Stomach smooth muscle (tissue), 2 donors: ENCODE data around the gene ARHGDIG.

ENCODE experiments used
- H3K27ac ChIP-seq: one replicate; pipeline ENCODE4 v1.7.0; 2013; ENCODE audit warnings: mild to moderate bottlenecking, low read length, inconsistent platforms
- H3K27me3 ChIP-seq, 2 donors: one replicate each; pipeline ENCODE4 v1.7.0; 2013; ENCODE audit warnings: low read length in 2 of 2; ENCODE audit not compliant: insufficient read depth in 2 of 2, control insufficient read depth in 1 of 2
- H3K36me3 ChIP-seq, 2 donors: one replicate each; pipeline ENCODE4 v1.7.0; 2013; ENCODE audit warnings: low read length in 2 of 2; ENCODE audit not compliant: control insufficient read depth in 2 of 2, insufficient read depth in 2 of 2
- H3K4me1 ChIP-seq: one replicate; pipeline ENCODE4 v1.7.0; 2013; ENCODE audit warnings: low read length; ENCODE audit not compliant: control insufficient read depth, insufficient read depth
- H3K4me3 ChIP-seq, 2 donors: one replicate each; pipeline ENCODE4 v1.7.0; 2013; ENCODE audit warnings: low read length in 2 of 2
- H3K9ac ChIP-seq, 2 donors: one replicate each; pipeline ENCODE4 v1.7.0; 2013; ENCODE audit warnings: low read length in 2 of 2, mild to moderate bottlenecking in 1 of 2
- H3K9me3 ChIP-seq, 2 donors: one replicate each; pipeline ENCODE4 v1.7.0; 2013; ENCODE audit warnings: low read length in 2 of 2; ENCODE audit not compliant: control insufficient read depth in 2 of 2
- donor health status: healthy.
- donor health status: Pancreatic carcinoma.

ARHGDIG gene

DNA sequence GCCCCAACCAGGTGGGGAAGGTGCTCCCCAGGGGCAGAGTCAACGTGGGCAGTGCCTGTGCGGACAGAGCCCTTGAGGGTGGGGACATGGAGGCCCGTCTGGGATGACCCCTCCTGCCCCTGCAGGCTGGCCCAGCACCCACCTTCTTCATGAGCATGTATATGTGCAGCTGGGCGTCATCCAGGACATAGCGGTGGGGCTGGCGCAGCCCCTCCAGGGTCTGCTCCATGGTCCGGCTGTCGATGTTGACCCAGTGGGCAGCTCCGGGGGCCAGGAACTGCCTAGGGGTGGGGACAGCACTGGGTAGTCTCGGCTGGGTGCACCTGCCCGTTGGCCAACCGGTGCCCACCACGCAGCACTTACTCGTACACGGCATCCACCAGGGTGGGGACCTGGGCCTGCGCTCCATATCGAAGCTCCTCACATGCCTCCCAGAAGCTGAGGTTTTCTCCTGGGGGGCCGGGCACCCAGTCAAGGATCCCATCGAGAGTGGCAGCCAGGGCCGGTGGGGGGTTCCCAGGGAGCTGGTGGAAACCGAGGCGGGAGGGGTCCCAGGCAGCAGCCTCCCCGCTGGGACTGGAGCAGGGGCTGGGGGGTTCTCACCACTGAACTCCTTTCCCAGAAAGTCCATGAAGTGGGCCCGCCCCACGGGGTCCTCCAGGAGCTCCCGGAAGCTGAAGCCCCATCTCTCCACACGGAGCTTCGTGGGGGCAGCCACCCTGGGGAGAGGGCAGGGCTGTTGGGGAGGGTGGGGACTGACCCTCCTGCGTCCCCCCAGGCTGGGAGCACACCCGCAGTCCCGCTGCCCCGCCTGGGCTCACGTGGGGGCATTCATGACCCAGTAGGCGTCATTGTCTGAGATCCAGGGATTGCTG is 9.8 kb upstream of the ARHGDIG start:
- H3K9me3 ChIP-seq: no peaks in the 10 kb centered on the region
- H3K27me3 ChIP-seq: peaks cover 4 to 10% of the 10 kb centered on the region in 2 donors
- H3K27ac ChIP-seq: no peak overlapping the region

DNA sequence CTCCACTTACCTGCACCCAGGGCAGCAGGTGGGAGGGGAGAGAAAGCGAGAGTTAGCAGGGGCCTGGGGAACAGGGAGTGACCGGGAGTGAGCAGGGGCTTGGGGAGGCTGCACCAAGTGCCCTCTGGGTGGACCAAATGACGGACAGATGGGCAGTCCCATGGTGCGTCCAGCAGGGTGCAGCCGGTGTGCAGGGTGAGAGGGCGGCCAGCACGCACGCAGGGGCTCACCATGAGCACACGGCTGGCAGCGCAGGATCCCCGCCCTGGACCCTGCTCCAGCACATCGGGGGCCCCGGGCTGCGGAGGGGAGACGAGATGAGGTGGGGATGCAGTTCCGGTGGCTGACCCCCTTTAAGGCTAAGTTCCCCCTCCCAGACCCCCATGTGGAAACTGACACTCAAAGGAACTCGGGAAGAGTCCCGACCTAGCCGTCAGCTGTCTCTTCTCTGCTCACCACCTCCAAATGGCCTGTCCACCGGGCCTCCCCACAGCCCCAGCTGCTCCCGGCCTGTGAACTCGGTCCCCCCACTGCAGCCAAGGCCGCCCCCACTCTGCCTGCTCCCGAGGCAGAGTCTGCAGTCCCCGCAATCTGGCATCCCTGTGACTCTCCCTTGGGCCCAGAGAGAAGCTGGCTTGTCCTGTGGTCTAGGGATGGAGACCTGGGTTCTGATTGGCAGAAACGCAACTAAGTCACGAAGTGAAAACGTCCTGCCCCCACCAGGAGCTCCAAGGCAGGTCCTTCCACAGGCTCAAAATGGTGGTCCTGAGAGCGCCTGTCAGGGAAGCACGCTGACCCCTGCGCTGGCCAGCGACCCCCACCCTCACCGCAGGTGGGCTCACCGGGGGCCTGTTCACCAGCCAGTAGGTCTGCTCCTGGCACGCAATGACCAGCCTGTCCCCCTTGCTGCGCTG is 7.5 kb upstream of the ARHGDIG start:
- Histone ChIP-seq H3K9me3 (no peaks in the 10 kb centered on the region), H3K4me1 (peaks cover 8% of the 10 kb centered on the region), H3K9ac (no peak overlapping the region), H3K4me3 (no peak overlapping the region), H3K27me3 (peaks cover 4 to 10% of the 10 kb centered on the region in 2 donors), H3K36me3 (no peaks in the 10 kb centered on the region), H3K27ac (no peak overlapping the region)

More for the DNA sequence above, 9.8 kb upstream of the ARHGDIG start:
- H3K36me3 ChIP-seq: no peaks in the 10 kb centered on the region
- no peak overlapping the region for H3K4me3 ChIP-seq
- no peak overlapping the region for H3K9ac ChIP-seq
- peaks cover 6% of the 10 kb centered on the region for H3K4me1 ChIP-seq

GRCh38 chr16:273547-274421 is 6.6 kb upstream of the ARHGDIG start:
- peaks cover 4 to 10% of the 10 kb centered on the region in 2 donors for H3K27me3 ChIP-seq
- no peak overlapping the region for H3K4me3 ChIP-seq
- peaks cover 8% of the 10 kb centered on the region for H3K4me1 ChIP-seq
- H3K36me3 ChIP-seq: no peaks in the 10 kb centered on the region
- H3K27ac ChIP-seq: no peak overlapping the region
- no peaks in the 10 kb centered on the region for H3K9me3 ChIP-seq
- no peak overlapping the region for H3K9ac ChIP-seq

GRCh38 chr16:275041-275641 is 5.2 kb upstream of the ARHGDIG start:
- no peaks in the 10 kb centered on the region for H3K9me3 ChIP-seq
- peak overlapping the region; percentile 60 to 69 for H3K4me3 ChIP-seq
- H3K27ac ChIP-seq: no peak overlapping the region
- H3K9ac ChIP-seq: no peak overlapping the region
- peaks cover 5 to 16% of the 10 kb centered on the region in 2 donors for H3K27me3 ChIP-seq
- peaks cover 11% of the 10 kb centered on the region for H3K4me1 ChIP-seq
- H3K36me3 ChIP-seq: no peaks in the 10 kb centered on the region

DNA sequence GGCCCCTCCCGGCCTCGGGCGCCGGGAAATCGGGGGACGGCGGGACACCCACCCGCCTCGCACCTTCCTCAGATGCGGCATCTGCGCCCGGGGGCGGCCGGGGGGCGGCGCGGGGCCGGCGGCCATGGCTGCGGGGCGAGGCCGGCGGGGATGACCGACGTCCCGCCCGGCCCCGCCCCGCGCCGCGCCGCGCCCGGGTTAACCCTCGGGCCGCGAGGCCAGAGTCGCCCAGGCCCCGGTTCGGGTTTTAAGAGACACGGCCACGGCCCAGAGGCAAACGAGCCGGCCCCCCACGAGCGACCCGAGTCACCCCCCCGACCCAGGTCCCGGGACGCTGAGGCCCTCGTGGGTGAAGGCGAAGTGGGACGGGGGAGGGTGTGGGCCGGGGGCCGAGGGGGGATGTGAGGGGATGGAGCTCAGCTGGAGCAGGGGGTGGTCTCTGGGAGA is 4.6 kb upstream of the ARHGDIG start, which contains the start of gene RGS11:
Gene RGS11, minus strand, starts transcription at position 159 of the 447 bp plus-strand sequence. Its CDS starts 33 bp downstream, at position 126.
- peaks cover 14% of the 10 kb centered on the region for H3K4me1 ChIP-seq
- no peak within 1 kb of the TSS for H3K9ac ChIP-seq
- H3K27me3 ChIP-seq: peaks cover 5 to 19% of the 10 kb centered on the region in 2 donors

GRCh38 chr16:276426-277077 is 3.8 kb upstream of the ARHGDIG start:
- H3K36me3 ChIP-seq: no peaks in the 10 kb centered on the region
- H3K4me3 ChIP-seq: peak overlapping the region in 1 of 2 donors; percentile 22
- H3K4me1 ChIP-seq: peaks cover 21% of the 10 kb centered on the region
- H3K9me3 ChIP-seq: no peaks in the 10 kb centered on the region
- peaks cover 6 to 27% of the 10 kb centered on the region in 2 donors for H3K27me3 ChIP-seq
- H3K9ac ChIP-seq: no peak overlapping the region
- H3K27ac ChIP-seq: no peak overlapping the region

More for the DNA sequence above, 4.6 kb upstream of the ARHGDIG start, which contains the start of gene RGS11:
- peak within 1 kb of the TSS; percentile 60 to 69 for H3K4me3 ChIP-seq
- no peaks in the 10 kb centered on the region for H3K9me3 ChIP-seq
- H3K27ac ChIP-seq: no peak within 1 kb of the TSS
- no peaks in the 10 kb centered on the region for H3K36me3 ChIP-seq

- Histone ChIP-seq H3K4me1 (peaks cover 21% of the 10 kb centered on the region), H3K27ac (no peak overlapping the region), H3K9ac (no peak overlapping the region), H3K9me3 (no peaks in the 10 kb centered on the region), H3K36me3 (no peaks in the 10 kb centered on the region), H3K4me3 (no peak overlapping the region), H3K27me3 (peaks cover 8 to 32% of the 10 kb centered on the region in 2 donors)
Observed at GRCh38 chr16:278863-279366, 1.5 kb upstream of the ARHGDIG start.

- no peak overlapping the region for H3K9ac ChIP-seq
- peaks cover 21% of the 10 kb centered on the region for H3K4me1 ChIP-seq
- H3K4me3 ChIP-seq: no peak overlapping the region
- no peaks in the 10 kb centered on the region for H3K9me3 ChIP-seq
- H3K27me3 ChIP-seq: peaks cover 6 to 27% of the 10 kb centered on the region in 2 donors
- H3K27ac ChIP-seq: no peak overlapping the region
- H3K36me3 ChIP-seq: no peaks in the 10 kb centered on the region
Observed at GRCh38 chr16:279531-279930, 860 bp upstream of the ARHGDIG start.

DNA sequence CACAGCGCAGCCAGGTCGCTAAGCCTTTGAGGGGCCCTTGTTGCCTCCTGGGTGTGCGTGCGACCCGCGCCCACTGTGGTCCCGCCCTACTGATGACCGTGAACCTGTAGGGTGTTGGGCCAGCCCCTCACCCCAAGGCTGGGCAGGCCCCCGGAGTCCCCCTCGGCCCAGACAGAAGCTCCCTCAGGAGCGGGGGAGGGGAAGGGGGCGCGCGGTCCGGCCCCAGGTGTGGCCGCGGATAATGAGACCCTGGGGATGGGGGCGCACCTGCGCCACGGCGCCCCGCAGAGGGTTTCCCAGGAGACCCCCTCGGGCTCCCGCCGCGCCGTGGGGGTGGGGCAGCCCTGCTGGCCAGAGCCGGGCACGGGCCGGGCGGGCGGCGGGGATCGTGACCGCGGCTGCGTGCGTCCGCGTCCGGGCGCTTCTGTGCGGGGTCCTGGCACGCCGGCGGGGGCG is 358 bp upstream of the ARHGDIG start:
- Histone ChIP-seq H3K9me3 (no peaks in the 10 kb centered on the region), H3K4me1 (peaks cover 19% of the 10 kb centered on the region), H3K4me3 (no peak overlapping the region), H3K27me3 (peaks cover 6 to 25% of the 10 kb centered on the region in 2 donors), H3K9ac (no peak overlapping the region), H3K36me3 (no peaks in the 10 kb centered on the region), H3K27ac (no peak overlapping the region)
